GM23248 (cell line): Measurements from ENCODE around the gene PDZRN4.

ENCODE experiments used
- EZH2 ChIP-seq: fragments of 200-600 bp; sonication (generic); IDR thresholded peaks from 2 replicates; pipeline ENCODE4 v1.6.1; 2018; ENCODE audit warnings: antibody characterized with exemption, mild to moderate bottlenecking; ENCODE audit not compliant: insufficient read depth, poor library complexity, severe bottlenecking
- EZH2phosphoT487 ChIP-seq: fragments of 200-600 bp; sonication (generic); IDR thresholded peaks from 2 replicates; pipeline ENCODE4 v1.6.1; 2018; ENCODE audit warnings: antibody characterized with exemption, moderate library complexity, mild to moderate bottlenecking, low read depth; ENCODE audit not compliant: insufficient read depth

- no peak for TF ChIP-seq EZH2phosphoT487
- TF ChIP-seq EZH2 = no peak
Observed at GRCh38 chr12:41496009-41496408, 307.9 kb downstream of the PDZRN4 start.
